ENCODE results near the gene PRPSAP1. TPM values are rescaled to one million over a fixed set of nuclear protein-coding genes. Genes with fewer than 3 reads are reported as not detected.

The PRPSAP1 gene
- total RNA-seq, 2 experiments from 2014 or later, result 10.8 to 12.1 TPM

DNA sequence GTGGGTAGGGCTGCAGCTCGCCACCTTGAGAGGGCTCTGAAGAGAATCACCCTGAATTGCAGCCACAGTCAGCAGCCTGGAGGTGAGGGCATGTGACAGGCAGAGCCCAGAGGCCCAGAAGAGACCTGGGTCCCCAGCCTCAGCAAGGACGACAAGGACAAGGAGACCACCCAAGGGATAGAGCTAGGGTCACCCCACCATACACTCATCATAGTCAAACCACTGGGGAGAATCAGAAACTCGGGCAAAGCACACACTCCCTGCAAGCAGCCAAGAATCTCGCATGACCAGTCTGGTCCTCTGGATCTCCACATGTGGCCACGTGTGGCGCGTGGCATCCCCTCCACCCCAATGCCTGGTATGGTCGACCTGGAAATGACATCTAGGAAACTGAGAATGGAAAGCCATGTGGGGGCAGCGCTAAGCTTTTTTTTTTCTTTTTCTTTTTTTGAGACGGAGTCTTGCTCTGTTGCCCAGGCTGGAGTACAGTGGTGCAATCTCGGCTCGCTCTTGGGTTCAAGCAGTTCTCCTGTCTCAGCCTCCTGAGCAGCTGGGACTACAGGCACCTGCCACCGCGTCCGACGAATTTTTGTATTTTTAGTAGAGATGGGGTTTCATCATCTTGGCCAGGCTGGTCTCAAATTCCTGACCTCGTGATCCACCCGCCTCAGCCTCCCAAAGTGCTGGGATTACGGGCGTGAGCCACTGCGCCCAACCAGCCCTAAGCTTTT is 26.1 kb upstream of the PRPSAP1 start:
- no peaks in the 10 kb centered on the region for H3K36me3 ChIP-seq (ENCODE audit: insufficient read depth, low read length)
- Mint-ChIP-seq H3K4me1 (ENCODE audit: low read depth) (peaks cover 6% of the 10 kb centered on the region), H3K27ac (no peak overlapping the region), H3K27me3 (peaks cover 4% of the 10 kb centered on the region), H3K9me3 (no peaks in the 10 kb centered on the region), H3K36me3 (ENCODE audit: low read depth) (no peaks in the 10 kb centered on the region), H3K4me3 (peak overlapping the region; percentile 62)
- no peak for ATAC-seq (ENCODE audit: poor library complexity)
- TF ChIP-seq, protein P1, sequence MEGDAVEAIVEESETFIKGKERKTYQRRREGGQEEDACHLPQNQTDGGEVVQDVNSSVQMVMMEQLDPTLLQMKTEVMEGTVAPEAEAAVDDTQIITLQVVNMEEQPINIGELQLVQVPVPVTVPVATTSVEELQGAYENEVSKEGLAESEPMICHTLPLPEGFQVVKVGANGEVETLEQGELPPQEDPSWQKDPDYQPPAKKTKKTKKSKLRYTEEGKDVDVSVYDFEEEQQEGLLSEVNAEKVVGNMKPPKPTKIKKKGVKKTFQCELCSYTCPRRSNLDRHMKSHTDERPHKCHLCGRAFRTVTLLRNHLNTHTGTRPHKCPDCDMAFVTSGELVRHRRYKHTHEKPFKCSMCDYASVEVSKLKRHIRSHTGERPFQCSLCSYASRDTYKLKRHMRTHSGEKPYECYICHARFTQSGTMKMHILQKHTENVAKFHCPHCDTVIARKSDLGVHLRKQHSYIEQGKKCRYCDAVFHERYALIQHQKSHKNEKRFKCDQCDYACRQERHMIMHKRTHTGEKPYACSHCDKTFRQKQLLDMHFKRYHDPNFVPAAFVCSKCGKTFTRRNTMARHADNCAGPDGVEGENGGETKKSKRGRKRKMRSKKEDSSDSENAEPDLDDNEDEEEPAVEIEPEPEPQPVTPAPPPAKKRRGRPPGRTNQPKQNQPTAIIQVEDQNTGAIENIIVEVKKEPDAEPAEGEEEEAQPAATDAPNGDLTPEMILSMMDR (IDR thresholded peaks at IDR 0.05), result no peak
- peaks cover 0 to under 1% of the 10 kb centered on the region in 2 experiments for H3K27me3 ChIP-seq (ENCODE audit: control insufficient read depth in 1 of 2, insufficient read depth in 2 of 2, low read length in 2 of 2)
- no peak overlapping the region for H3K4me3 ChIP-seq (ENCODE audit: low read length)
- peaks cover 18% of the 10 kb centered on the region for H3K4me1 ChIP-seq (ENCODE audit: insufficient read depth, low read length)
- no peak overlapping the region for H3K27ac ChIP-seq (ENCODE audit: low read depth in 1 of 2, low read length in 2 of 2)
- intact Hi-C loops (cut with DNase I, micrococcal nuclease), result loop anchor here in 1 of 2 experiments (10.0 kb wide), 1 partner anchor 395 kb away; no protein-coding TSS in a partner anchor
- ChIA-PET CTCF (interaction anchor here (0.8 to 0.9 kb wide), 2 partner anchors 18 to 259 kb away, joined by 3 read pairs; no protein-coding TSS in a partner anchor), POLR2A (no interaction called here)
- no peak for DNase-seq
- H3K9me3 ChIP-seq (ENCODE audit: control insufficient read depth in 1 of 2, insufficient read depth in 1 of 2, low read length in 2 of 2), result no peaks in the 10 kb centered on the region

DNA sequence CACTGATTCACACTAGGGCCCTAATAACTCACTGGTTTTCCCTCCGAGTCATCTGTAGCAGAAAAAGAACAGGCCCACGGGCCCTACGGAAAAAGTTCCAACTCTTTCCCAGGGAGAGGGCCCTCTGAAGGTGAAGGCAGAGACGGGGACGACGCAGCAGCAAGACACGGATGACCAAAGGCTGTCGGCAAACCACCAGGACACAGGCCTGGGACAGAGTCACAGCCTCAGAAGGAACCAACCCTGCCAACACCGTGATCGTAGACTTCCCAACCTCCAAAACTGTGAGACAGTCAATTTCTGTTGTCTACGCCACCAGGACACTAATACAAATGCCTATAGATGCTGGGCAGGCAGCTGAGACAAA is 25.5 kb upstream of the PRPSAP1 start:
- DNase-seq (no peak), ATAC-seq (ENCODE audit: poor library complexity) (no peak)
- Mint-ChIP-seq H3K4me3 (peak overlapping the region; percentile 62), H3K9me3 (no peaks in the 10 kb centered on the region), H3K27ac (no peak overlapping the region), H3K4me1 (ENCODE audit: low read depth) (peaks cover 6% of the 10 kb centered on the region), H3K36me3 (ENCODE audit: low read depth) (no peaks in the 10 kb centered on the region), H3K27me3 (peaks cover 4% of the 10 kb centered on the region)
- ChIA-PET POLR2A (no interaction called here), CTCF (interaction anchor here (0.8 kb wide), 1 partner anchor 259 kb away, joined by 3 read pairs; no protein-coding TSS in a partner anchor)
- peaks cover 15% of the 10 kb centered on the region for H3K4me1 ChIP-seq (ENCODE audit: insufficient read depth, low read length)
- H3K27ac ChIP-seq (ENCODE audit: low read depth in 1 of 2, low read length in 2 of 2), result no peak overlapping the region
- no peaks in the 10 kb centered on the region for H3K9me3 ChIP-seq (ENCODE audit: control insufficient read depth in 1 of 2, insufficient read depth in 1 of 2, low read length in 2 of 2)
- TF ChIP-seq, protein P1 (IDR thresholded peaks at IDR 0.05), result no peak
- intact Hi-C loops (cut with DNase I, micrococcal nuclease), result no loop called here
- no peak overlapping the region for H3K4me3 ChIP-seq (ENCODE audit: low read length)
- no peaks in the 10 kb centered on the region for H3K27me3 ChIP-seq (ENCODE audit: control insufficient read depth in 1 of 2, insufficient read depth in 2 of 2, low read length in 2 of 2)
- no peaks in the 10 kb centered on the region for H3K36me3 ChIP-seq (ENCODE audit: insufficient read depth, low read length)

DNA sequence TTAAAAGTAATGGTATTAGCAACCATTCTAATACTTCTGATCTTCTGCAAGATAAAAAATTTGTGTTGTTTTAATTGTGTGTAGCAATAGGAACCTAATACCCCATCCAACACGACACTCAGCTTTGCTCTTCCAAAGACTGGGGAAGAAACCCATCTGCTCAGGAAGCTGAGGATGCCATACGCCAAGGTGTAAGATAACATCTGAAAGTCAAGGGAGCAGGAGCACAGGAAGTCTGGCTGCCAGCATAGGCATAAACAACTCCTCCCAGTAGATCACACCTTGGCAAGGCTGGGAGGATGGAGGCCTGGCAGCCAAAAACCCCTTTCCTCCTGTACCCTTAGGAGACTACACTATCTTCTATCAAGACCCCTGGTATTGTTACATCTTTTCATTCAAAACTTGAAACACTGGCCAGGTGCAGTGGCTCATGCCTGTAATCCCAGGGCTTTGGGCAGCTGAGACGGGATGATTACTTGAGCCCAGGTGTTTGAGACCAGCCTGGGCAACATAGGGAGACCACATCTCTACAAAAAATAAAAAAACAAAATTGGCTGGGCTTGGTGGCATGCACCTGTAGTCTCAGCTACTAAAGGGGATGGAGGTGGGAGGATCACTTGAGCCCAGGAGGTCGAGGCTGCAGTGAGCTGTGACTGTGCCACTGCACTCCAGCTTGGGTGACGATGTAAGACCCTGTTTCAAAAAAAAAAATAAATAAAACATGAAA is 25.0 kb upstream of the PRPSAP1 start:
- Histone ChIP-seq H3K4me3 (ENCODE audit: low read length) (no peak overlapping the region), H3K27ac (ENCODE audit: low read depth in 1 of 2, low read length in 2 of 2) (no peak overlapping the region), H3K27me3 (ENCODE audit: control insufficient read depth in 1 of 2, insufficient read depth in 2 of 2, low read length in 2 of 2) (no peaks in the 10 kb centered on the region), H3K36me3 (ENCODE audit: insufficient read depth, low read length) (no peaks in the 10 kb centered on the region), H3K9me3 (ENCODE audit: control insufficient read depth in 1 of 2, insufficient read depth in 1 of 2, low read length in 2 of 2) (no peaks in the 10 kb centered on the region), H3K4me1 (ENCODE audit: insufficient read depth, low read length) (peaks cover 12% of the 10 kb centered on the region)
- intact Hi-C loops (cut with DNase I, micrococcal nuclease), result no loop called here
- ATAC-seq (ENCODE audit: poor library complexity) (no peak), DNase-seq (no peak)
- no peak overlapping the region for H3K27ac Mint-ChIP-seq
- H3K9me3 Mint-ChIP-seq, result no peaks in the 10 kb centered on the region
- H3K36me3 Mint-ChIP-seq (ENCODE audit: low read depth), result no peaks in the 10 kb centered on the region
- ChIA-PET POLR2A (no interaction called here), CTCF (no interaction called here)
- H3K4me1 Mint-ChIP-seq (ENCODE audit: low read depth), result peaks cover 4% of the 10 kb centered on the region
- TF ChIP-seq, protein P1 (IDR thresholded peaks at IDR 0.05), result no peak
- H3K4me3 Mint-ChIP-seq, result no peak overlapping the region
- H3K27me3 Mint-ChIP-seq, result peaks cover 3% of the 10 kb centered on the region
